ENCODE data around the gene NOP9.

The NOP9 gene

GRCh38 chr14:24309538-24310264, 10.1 kb downstream of the NOP9 start, which contains the start of gene LTB4R2:
Gene LTB4R2 (plus strand): TSS chr14:24310140. CDS start chr14:24310665, 525 bp downstream.
- in situ Hi-C loops (cut with HindIII; ENCODE audit: low pct_unique_long_range_greater_than_20kb, low sequenced_read_pairs): no loop called here
- DNase-seq (ENCODE audit: low read depth in 1 of 2, low spot score in 1 of 2): no peak
- no peak for TF ChIP-seq JUND (IDR thresholded peaks at IDR 0.05; ENCODE audit: low read depth)

DNA sequence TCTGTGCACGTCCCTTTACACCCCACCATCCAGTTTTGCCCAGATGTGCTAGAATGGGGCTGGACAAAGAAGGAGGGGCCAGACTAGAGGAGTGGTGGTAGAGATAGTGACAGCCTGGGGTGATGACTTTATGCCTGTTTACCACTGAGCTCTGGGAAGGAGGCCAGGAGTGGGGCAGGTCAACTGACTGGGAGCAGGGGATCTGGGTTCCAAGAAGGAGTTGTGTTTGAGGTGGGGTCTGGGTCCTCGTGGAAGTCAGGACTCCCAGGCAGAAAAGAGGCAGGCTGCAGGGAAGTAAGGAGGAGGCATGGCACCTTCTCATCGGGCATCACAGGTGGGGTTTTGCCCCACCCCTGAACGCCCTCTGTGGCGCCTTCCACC, 10.6 kb downstream of the NOP9 start:
- no peak for TF ChIP-seq JUND (IDR thresholded peaks at IDR 0.05; ENCODE audit: low read depth)
- DNase-seq (ENCODE audit: low read depth in 1 of 2, low spot score in 1 of 2): no peak
- in situ Hi-C loops (cut with HindIII; ENCODE audit: low pct_unique_long_range_greater_than_20kb, low sequenced_read_pairs): no loop called here

- no peak for DNase-seq (ENCODE audit: low read depth in 1 of 2, low spot score in 1 of 2)
- in situ Hi-C loops (cut with HindIII; ENCODE audit: low pct_unique_long_range_greater_than_20kb, low sequenced_read_pairs): no loop called here
- TF ChIP-seq JUND (IDR thresholded peaks at IDR 0.05; ENCODE audit: low read depth): no peak
Observed at GRCh38 chr14:24310646-24311604, 11.3 kb downstream of the NOP9 start, which contains the start of gene LTB4R. Gene LTB4R (plus strand): TSS chr14:24311502. CDS start chr14:24315652, 4,150 bp downstream.

DNA sequence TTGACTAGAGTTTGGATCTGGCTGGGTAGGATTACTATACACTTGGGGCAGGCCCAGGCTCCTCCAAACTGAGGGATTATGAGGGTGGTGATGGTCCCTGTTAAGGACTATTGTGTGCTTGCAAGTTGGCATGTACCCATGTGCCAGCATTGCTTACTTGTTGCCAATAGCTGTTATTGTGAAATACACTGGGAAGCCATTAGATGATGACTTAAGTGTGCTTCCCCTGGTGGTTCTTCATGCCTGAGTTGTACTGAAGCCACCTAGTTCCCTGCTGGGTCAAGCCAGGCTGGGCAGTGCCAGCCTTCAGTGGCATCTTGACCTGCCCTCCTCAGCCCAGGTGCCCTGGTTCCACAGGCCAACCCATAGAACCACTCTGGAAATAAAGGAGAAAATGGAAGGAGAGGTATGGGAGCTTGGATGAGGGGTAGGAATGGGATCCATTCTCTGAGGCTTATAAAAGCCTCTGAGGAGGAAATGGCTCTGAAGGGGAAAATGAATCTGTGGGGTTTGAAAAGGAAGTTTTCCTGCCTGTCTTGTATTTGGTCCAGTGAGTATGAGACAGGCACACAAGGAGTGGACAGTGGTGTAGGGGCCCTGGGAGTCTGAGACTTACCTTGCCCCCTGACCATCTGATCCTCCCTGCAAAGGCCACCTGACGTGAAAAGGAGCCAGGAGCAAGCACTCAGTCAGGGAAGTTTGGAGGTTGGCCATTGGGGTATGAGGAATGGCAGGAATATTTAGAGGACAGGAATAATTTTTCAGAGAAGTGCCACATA, 12.4 kb downstream of the NOP9 start:
- DNase-seq (ENCODE audit: low read depth in 1 of 2, low spot score in 1 of 2): no peak
- in situ Hi-C loops (cut with HindIII; ENCODE audit: low pct_unique_long_range_greater_than_20kb, low sequenced_read_pairs): no loop called here
- no peak for TF ChIP-seq JUND (IDR thresholded peaks at IDR 0.05; ENCODE audit: low read depth)

- in situ Hi-C loops (cut with HindIII; ENCODE audit: low pct_unique_long_range_greater_than_20kb, low sequenced_read_pairs): no loop called here
- DNase-seq (ENCODE audit: low read depth in 1 of 2, low spot score in 1 of 2): no peak
Observed at GRCh38 chr14:24312736-24313507, 13.3 kb downstream of the NOP9 start.

GRCh38 chr14:24313913-24314312, 14.3 kb downstream of the NOP9 start:
- TF ChIP-seq JUND (IDR thresholded peaks at IDR 0.05; ENCODE audit: low read depth): no peak
- in situ Hi-C loops (cut with HindIII; ENCODE audit: low pct_unique_long_range_greater_than_20kb, low sequenced_read_pairs): no loop called here
- no peak for DNase-seq (ENCODE audit: low read depth in 1 of 2, low spot score in 1 of 2)

More at GRCh38 chr14:24312736-24313507, 13.3 kb downstream of the NOP9 start:
- no peak for TF ChIP-seq JUND (IDR thresholded peaks at IDR 0.05; ENCODE audit: low read depth)

- no peak for TF ChIP-seq JUND (IDR thresholded peaks at IDR 0.05; ENCODE audit: low read depth)
- in situ Hi-C loops (cut with HindIII; ENCODE audit: low pct_unique_long_range_greater_than_20kb, low sequenced_read_pairs): no loop called here
- no peak for DNase-seq (ENCODE audit: low read depth in 1 of 2, low spot score in 1 of 2)
Observed at GRCh38 chr14:24314377-24315193, 14.9 kb downstream of the NOP9 start.

- no peak for DNase-seq (ENCODE audit: low read depth in 1 of 2, low spot score in 1 of 2)
- in situ Hi-C loops (cut with HindIII; ENCODE audit: low pct_unique_long_range_greater_than_20kb, low sequenced_read_pairs): no loop called here
- no peak for TF ChIP-seq JUND (IDR thresholded peaks at IDR 0.05; ENCODE audit: low read depth)
Observed at GRCh38 chr14:24315243-24315806, 15.7 kb downstream of the NOP9 start.

GRCh38 chr14:24315807-24316596, 16.4 kb downstream of the NOP9 start:
- no peak for DNase-seq (ENCODE audit: low read depth in 1 of 2, low spot score in 1 of 2)
- TF ChIP-seq JUND (IDR thresholded peaks at IDR 0.05; ENCODE audit: low read depth): no peak
- in situ Hi-C loops (cut with HindIII; ENCODE audit: low pct_unique_long_range_greater_than_20kb, low sequenced_read_pairs): no loop called here

DNA sequence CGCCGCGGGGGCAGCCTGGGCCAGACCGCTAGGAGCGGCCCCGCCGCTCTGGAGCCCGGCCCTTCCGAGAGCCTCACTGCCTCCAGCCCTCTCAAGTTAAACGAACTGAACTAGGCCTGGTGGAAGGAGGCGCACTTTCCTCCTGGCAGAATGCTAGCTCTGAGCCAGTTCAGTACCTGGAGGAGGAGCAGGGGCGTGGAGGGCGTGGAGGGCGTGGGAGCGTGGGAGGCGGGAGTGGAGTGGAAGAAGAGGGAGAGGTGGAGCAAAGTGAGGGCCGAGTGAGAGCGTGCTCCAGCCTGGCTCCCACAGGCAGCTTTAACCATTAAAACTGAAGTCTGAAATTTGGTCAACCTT, 16.9 kb downstream of the NOP9 start:
- in situ Hi-C loops (cut with HindIII; ENCODE audit: low pct_unique_long_range_greater_than_20kb, low sequenced_read_pairs): no loop called here
- no peak for TF ChIP-seq JUND (IDR thresholded peaks at IDR 0.05; ENCODE audit: low read depth)

More for the DNA sequence above, 16.9 kb downstream of the NOP9 start:
- DNase-seq (ENCODE audit: low read depth in 1 of 2, low spot score in 1 of 2): no peak
